Suprapubic skin (tissue), 3 donors: ENCODE data around the gene YEATS2.

ENCODE experiments used
- EP300 ChIP-seq: sonication (generic); formaldehyde crosslinking; IDR thresholded peaks from one replicate; pipeline ENCODE4 v1.6.1; 2017; ENCODE audit warnings: antibody characterized with exemption
- POLR2A ChIP-seq, 2 donors: fragments of 450-650 bp; IDR thresholded peaks; one replicate each; pipeline ENCODE4 v1.6.1; 2017; ENCODE audit warnings: antibody characterized with exemption in 2 of 2, mild to moderate bottlenecking in 2 of 2, moderate library complexity in 2 of 2
- TF ChIP-seq, protein P1 (sequence below), 2 donors: fragments of 200-600 bp in 1 of 2; fragments of 450-650 bp in 1 of 2; sonication (generic) in 1 of 2; IDR thresholded peaks; one replicate each; pipeline ENCODE4 v1.5.1; 2016 to 2019; ENCODE audit warnings: antibody characterized with exemption in 2 of 2, mild to moderate bottlenecking in 1 of 2, moderate library complexity in 1 of 2

DNA sequence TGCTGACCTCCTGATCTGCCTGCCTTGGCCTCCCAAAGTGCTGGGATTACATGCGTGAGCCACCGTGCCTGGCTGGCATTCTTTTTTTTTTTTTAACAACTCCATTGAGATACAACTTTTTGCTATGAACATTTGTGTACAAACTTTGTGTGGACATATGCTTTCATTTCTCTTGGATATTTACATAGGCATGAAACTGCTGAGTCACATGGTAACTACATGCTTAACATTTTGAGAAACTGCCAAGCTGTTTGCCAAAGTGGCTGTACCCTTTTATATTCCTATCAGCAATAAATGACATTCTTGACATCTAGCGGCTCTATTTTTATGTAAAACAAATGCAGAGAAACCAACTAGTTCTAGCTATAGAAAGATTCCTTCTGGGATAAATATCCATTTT is 8.7 kb upstream of the YEATS2 start:
- TF ChIP-seq, protein P1, sequence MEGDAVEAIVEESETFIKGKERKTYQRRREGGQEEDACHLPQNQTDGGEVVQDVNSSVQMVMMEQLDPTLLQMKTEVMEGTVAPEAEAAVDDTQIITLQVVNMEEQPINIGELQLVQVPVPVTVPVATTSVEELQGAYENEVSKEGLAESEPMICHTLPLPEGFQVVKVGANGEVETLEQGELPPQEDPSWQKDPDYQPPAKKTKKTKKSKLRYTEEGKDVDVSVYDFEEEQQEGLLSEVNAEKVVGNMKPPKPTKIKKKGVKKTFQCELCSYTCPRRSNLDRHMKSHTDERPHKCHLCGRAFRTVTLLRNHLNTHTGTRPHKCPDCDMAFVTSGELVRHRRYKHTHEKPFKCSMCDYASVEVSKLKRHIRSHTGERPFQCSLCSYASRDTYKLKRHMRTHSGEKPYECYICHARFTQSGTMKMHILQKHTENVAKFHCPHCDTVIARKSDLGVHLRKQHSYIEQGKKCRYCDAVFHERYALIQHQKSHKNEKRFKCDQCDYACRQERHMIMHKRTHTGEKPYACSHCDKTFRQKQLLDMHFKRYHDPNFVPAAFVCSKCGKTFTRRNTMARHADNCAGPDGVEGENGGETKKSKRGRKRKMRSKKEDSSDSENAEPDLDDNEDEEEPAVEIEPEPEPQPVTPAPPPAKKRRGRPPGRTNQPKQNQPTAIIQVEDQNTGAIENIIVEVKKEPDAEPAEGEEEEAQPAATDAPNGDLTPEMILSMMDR (IDR thresholded peaks at IDR 0.05): no peak
- no peak for TF ChIP-seq EP300
- TF ChIP-seq POLR2A (IDR thresholded peaks at IDR 0.05): no peak
